HG03354 (cell line): ENCODE results near the gene UBE2QL1.

Source experiments
- ATAC-seq: cut with Tn5 transposase; IDR thresholded peaks from one replicate; pipeline ENCODE4 v1.9.1; 2021; ENCODE audit warnings: mild to moderate bottlenecking; ENCODE audit not compliant: unreplicated experiment, poor library complexity, severe bottlenecking

UBE2QL1 gene

GRCh38 chr5:6516823-6517222 is 68.2 kb downstream of the UBE2QL1 start:
- no peak for ATAC-seq

GRCh38 chr5:6517510-6517909 is 68.9 kb downstream of the UBE2QL1 start:
- no peak for ATAC-seq

- no peak for ATAC-seq
These were observed 69.8 kb downstream of the UBE2QL1 start for GRCh38 chr5:6518298-6519057.

GRCh38 chr5:6520201-6520600 is 71.5 kb downstream of the UBE2QL1 start:
- ATAC-seq = no peak

GRCh38 chr5:6522331-6522730 is 73.7 kb downstream of the UBE2QL1 start:
- no peak for ATAC-seq

GRCh38 chr5:6522923-6523322 is 74.3 kb downstream of the UBE2QL1 start:
- ATAC-seq = no peak

- no peak for ATAC-seq
These were observed 76.8 kb downstream of the UBE2QL1 start for GRCh38 chr5:6525422-6525821.

GRCh38 chr5:6525910-6526309 is 77.3 kb downstream of the UBE2QL1 start:
- no peak for ATAC-seq

GRCh38 chr5:6527749-6528455 is 79.2 kb downstream of the UBE2QL1 start:
- no peak for ATAC-seq

- no peak for ATAC-seq
These were observed 86.9 kb downstream of the UBE2QL1 start for GRCh38 chr5:6535594-6535993.

GRCh38 chr5:6539060-6539459 is 90.4 kb downstream of the UBE2QL1 start:
- ATAC-seq = no peak

- ATAC-seq = no peak
These were observed 91.6 kb downstream of the UBE2QL1 start for GRCh38 chr5:6540111-6540827.

GRCh38 chr5:6541256-6542013 is 92.8 kb downstream of the UBE2QL1 start:
- no peak for ATAC-seq

- ATAC-seq = no peak
These were observed 94.0 kb downstream of the UBE2QL1 start for GRCh38 chr5:6542421-6543345.

GRCh38 chr5:6543346-6543730 is 94.7 kb downstream of the UBE2QL1 start:
- no peak for ATAC-seq

GRCh38 chr5:6543830-6544560 is 95.3 kb downstream of the UBE2QL1 start:
- ATAC-seq = no peak
